ENCODE results near the gene PRELID1.
A peak's percentile ranks its signal among the peaks of the same experiment; 100 is the strongest.

DNA sequence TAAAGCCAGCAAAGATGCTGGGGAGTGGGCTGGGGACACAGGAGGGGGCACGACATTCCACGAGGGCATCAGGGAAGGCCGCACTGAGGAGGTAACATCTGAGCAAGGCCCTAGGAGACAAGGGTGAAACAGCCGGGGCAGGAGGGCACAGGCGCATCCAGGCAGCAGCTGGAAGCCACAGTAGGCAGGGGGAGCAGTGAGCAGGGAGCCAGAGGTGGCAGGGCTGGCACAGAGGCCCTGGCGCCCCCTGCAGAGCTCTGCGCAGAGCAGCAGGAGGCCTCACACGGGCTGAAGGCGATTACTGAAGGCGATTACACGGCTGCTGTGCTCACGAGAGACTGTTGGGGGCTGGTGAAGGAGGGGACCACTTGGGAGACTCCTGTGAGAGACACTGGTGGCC is 32.5 kb downstream of the PRELID1 start:
- TF ChIP-seq, protein P1, sequence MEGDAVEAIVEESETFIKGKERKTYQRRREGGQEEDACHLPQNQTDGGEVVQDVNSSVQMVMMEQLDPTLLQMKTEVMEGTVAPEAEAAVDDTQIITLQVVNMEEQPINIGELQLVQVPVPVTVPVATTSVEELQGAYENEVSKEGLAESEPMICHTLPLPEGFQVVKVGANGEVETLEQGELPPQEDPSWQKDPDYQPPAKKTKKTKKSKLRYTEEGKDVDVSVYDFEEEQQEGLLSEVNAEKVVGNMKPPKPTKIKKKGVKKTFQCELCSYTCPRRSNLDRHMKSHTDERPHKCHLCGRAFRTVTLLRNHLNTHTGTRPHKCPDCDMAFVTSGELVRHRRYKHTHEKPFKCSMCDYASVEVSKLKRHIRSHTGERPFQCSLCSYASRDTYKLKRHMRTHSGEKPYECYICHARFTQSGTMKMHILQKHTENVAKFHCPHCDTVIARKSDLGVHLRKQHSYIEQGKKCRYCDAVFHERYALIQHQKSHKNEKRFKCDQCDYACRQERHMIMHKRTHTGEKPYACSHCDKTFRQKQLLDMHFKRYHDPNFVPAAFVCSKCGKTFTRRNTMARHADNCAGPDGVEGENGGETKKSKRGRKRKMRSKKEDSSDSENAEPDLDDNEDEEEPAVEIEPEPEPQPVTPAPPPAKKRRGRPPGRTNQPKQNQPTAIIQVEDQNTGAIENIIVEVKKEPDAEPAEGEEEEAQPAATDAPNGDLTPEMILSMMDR (IDR thresholded peaks at IDR 0.05), result peak in 3 of 5 experiments; percentile 15 to 28 (median 17)
- no peak for TF ChIP-seq EP300 (IDR thresholded peaks at IDR 0.05; ENCODE audit: low read depth)
- TF ChIP-seq POLR2A (IDR thresholded peaks at IDR 0.05), result no peak
- no peak for TF ChIP-seq POLR2AphosphoS5 (IDR thresholded peaks at IDR 0.05)

Data from transverse colon (tissue), 4 donors.